ENCODE data around the gene UBE3C.

The UBE3C gene

GRCh38 chr7:157233677-157234076, 95.0 kb downstream of the UBE3C start:
- Histone ChIP-seq H3F3A (ENCODE audit: control insufficient read depth, insufficient read depth) (no peaks in the 10 kb centered on the region), H4K20me1 (ENCODE audit: control insufficient read depth, insufficient read depth, low read depth, low read length) (no peaks in the 10 kb centered on the region), H3K9me2 (replicated peaks; ENCODE audit: control insufficient read depth, low read length) (no peaks in the 10 kb centered on the region), H3K27me3 (ENCODE audit: control insufficient read depth, low read length) (no peaks in the 10 kb centered on the region), H3K79me2 (ENCODE audit: control insufficient read depth, low read length) (no peaks in the 10 kb centered on the region), H3K9me3 (ENCODE audit: control insufficient read depth, insufficient read depth, low read length) (no peaks in the 10 kb centered on the region), H3K27ac (ENCODE audit: low read depth, low read length) (no peak overlapping the region), H3K36me3 (ENCODE audit: control insufficient read depth, low read length) (peaks cover 72% of the 10 kb centered on the region), H3K4me3 (ENCODE audit: low read length) (no peak overlapping the region), H3K4me2 (ENCODE audit: low read length) (no peak overlapping the region), H3K4me1 (ENCODE audit: control insufficient read depth, low read length) (no peaks in the 10 kb centered on the region)
- TF ChIP-seq EZH2phosphoT487 (IDR thresholded peaks at IDR 0.05; ENCODE audit: borderline replicate concordance, low read length) (no peak), CTCF (IDR thresholded peaks at IDR 0.05; ENCODE audit: low read depth, low read length, poor library complexity, severe bottlenecking) (no peak)

GRCh38 chr7:157234271-157234670, 95.5 kb downstream of the UBE3C start:
- peaks cover under 1% of the 10 kb centered on the region; the same call in 1 of the 2 replicates for H4K20me1 ChIP-seq (ENCODE audit: control insufficient read depth, insufficient read depth, low read depth, low read length)
- H3K27ac ChIP-seq (ENCODE audit: low read depth, low read length), result no peak overlapping the region
- TF ChIP-seq CTCF (IDR thresholded peaks at IDR 0.05; ENCODE audit: low read depth, low read length, poor library complexity, severe bottlenecking) (no peak), EZH2phosphoT487 (IDR thresholded peaks at IDR 0.05; ENCODE audit: borderline replicate concordance, low read length) (no peak)
- H3K9me2 ChIP-seq (replicated peaks; ENCODE audit: control insufficient read depth, low read length), result no peaks in the 10 kb centered on the region
- H3K4me2 ChIP-seq (ENCODE audit: low read length), result no peak overlapping the region
- H3K79me2 ChIP-seq (ENCODE audit: control insufficient read depth, low read length), result no peaks in the 10 kb centered on the region
- no peaks in the 10 kb centered on the region for H3K9me3 ChIP-seq (ENCODE audit: control insufficient read depth, insufficient read depth, low read length)
- no peak overlapping the region for H3K4me3 ChIP-seq (ENCODE audit: low read length)
- no peaks in the 10 kb centered on the region for H3K4me1 ChIP-seq (ENCODE audit: control insufficient read depth, low read length)
- no peaks in the 10 kb centered on the region for H3F3A ChIP-seq (ENCODE audit: control insufficient read depth, insufficient read depth)
- H3K27me3 ChIP-seq (ENCODE audit: control insufficient read depth, low read length), result no peaks in the 10 kb centered on the region
- H3K36me3 ChIP-seq (ENCODE audit: control insufficient read depth, low read length), result peaks cover 69% of the 10 kb centered on the region

- peaks cover 70% of the 10 kb centered on the region for H3K36me3 ChIP-seq (ENCODE audit: control insufficient read depth, low read length)
Observed at GRCh38 chr7:157235357-157236333, 96.9 kb downstream of the UBE3C start.

More at GRCh38 chr7:157235357-157236333, 96.9 kb downstream of the UBE3C start:
- Histone ChIP-seq H3K27ac (ENCODE audit: low read depth, low read length) (no peak overlapping the region), H3K27me3 (ENCODE audit: control insufficient read depth, low read length) (no peaks in the 10 kb centered on the region), H3K79me2 (ENCODE audit: control insufficient read depth, low read length) (no peaks in the 10 kb centered on the region), H3K4me3 (ENCODE audit: low read length) (no peak overlapping the region), H4K20me1 (ENCODE audit: control insufficient read depth, insufficient read depth, low read depth, low read length) (peaks cover 4% of the 10 kb centered on the region; the same call in 1 of the 2 replicates), H3K9me3 (ENCODE audit: control insufficient read depth, insufficient read depth, low read length) (no peaks in the 10 kb centered on the region), H3K4me1 (ENCODE audit: control insufficient read depth, low read length) (no peaks in the 10 kb centered on the region), H3K4me2 (ENCODE audit: low read length) (no peak overlapping the region), H3K9me2 (replicated peaks; ENCODE audit: control insufficient read depth, low read length) (no peaks in the 10 kb centered on the region), H3F3A (ENCODE audit: control insufficient read depth, insufficient read depth) (no peaks in the 10 kb centered on the region)
- TF ChIP-seq CTCF (IDR thresholded peaks at IDR 0.05; ENCODE audit: low read depth, low read length, poor library complexity, severe bottlenecking), result no peak
- no peak for TF ChIP-seq EZH2phosphoT487 (IDR thresholded peaks at IDR 0.05; ENCODE audit: borderline replicate concordance, low read length)

Measured in DOHH2 (cell line).